Colon (tissue), 2 donors: ENCODE data around the gene ZNF324B.
"Not testable (repeated sequence)": the region's sequence is repeated elsewhere in the genome, so short reads cannot be mapped to it uniquely, and the experiment has no call there.

Source experiments
- FAIRE-seq: peaks from 2 replicates; lab custom pipeline; 2012; peaks lifted over from hg19 to GRCh38; lab: Jason Lieb, UNC
- donor health status: control.
- donor health status: control.

ZNF324B gene

GRCh38 chr19:58480481-58480830 lies 29.0 kb downstream of the ZNF324B start:
- FAIRE-seq: no peak

- FAIRE-seq: no peak
Measured at GRCh38 chr19:58480831-58481230, 29.4 kb downstream of the ZNF324B start.

GRCh38 chr19:58482372-58482771 lies 30.9 kb downstream of the ZNF324B start:
- no peak for FAIRE-seq

GRCh38 chr19:58483776-58484175 lies 32.4 kb downstream of the ZNF324B start:
- no peak for FAIRE-seq

- not testable (repeated sequence) for FAIRE-seq
Measured at GRCh38 chr19:58484349-58484748, 32.9 kb downstream of the ZNF324B start.

GRCh38 chr19:58491393-58491792 lies 40.0 kb downstream of the ZNF324B start:
- no peak for FAIRE-seq

- FAIRE-seq: no peak
Measured at GRCh38 chr19:58492265-58492664, 40.8 kb downstream of the ZNF324B start.

- FAIRE-seq: no peak
Measured at GRCh38 chr19:58497634-58498170, 46.3 kb downstream of the ZNF324B start.

- no peak for FAIRE-seq
Measured at GRCh38 chr19:58498316-58499020, 47.0 kb downstream of the ZNF324B start.

GRCh38 chr19:58499021-58499927 lies 47.9 kb downstream of the ZNF324B start:
- no peak for FAIRE-seq

GRCh38 chr19:58500242-58500641 lies 48.8 kb downstream of the ZNF324B start:
- FAIRE-seq: no peak
